ENCODE results near the gene TMEM42.
"Not testable (repeated sequence)": the region's sequence is repeated elsewhere in the genome, so short reads cannot be mapped to it uniquely, and the experiment has no call there.

TMEM42 gene

GRCh38 chr3:44861412-44862225, at the start of gene TMEM42:
TMEM42 (plus strand) TSS chr3:44861912; CDS start chr3:44861925, 13 bp downstream.
- H3K4me1 ChIP-seq (ENCODE audit: control insufficient read depth, low read depth, low read length): peaks cover 6% of the 10 kb centered on the region
- H3K4me3 ChIP-seq (ENCODE audit: low read length): peak within 1 kb of the TSS; percentile 79
- peak within 1 kb of the TSS; percentile 65 for H3K9ac ChIP-seq (ENCODE audit: low read length)
- H3K9me3 ChIP-seq (ENCODE audit: control insufficient read depth, low read depth, low read length): no peaks in the 10 kb centered on the region
- H3K36me3 ChIP-seq (ENCODE audit: control insufficient read depth, low read depth, low read length): peaks cover 5% of the 10 kb centered on the region
- H3K27ac ChIP-seq (ENCODE audit: low read length): no peak within 1 kb of the TSS
- no peaks in the 10 kb centered on the region for H3K27me3 ChIP-seq (ENCODE audit: control insufficient read depth, insufficient read depth, low read length)

- Histone ChIP-seq H3K4me1 (ENCODE audit: control insufficient read depth, low read depth, low read length) (no peaks in the 10 kb centered on the region), H3K9me3 (ENCODE audit: control insufficient read depth, low read depth, low read length) (no peaks in the 10 kb centered on the region), H3K36me3 (ENCODE audit: control insufficient read depth, low read depth, low read length) (peaks cover 49% of the 10 kb centered on the region), H3K27ac (ENCODE audit: low read length) (no peak overlapping the region), H3K9ac (ENCODE audit: low read length) (no peak overlapping the region), H3K4me3 (ENCODE audit: low read length) (no peak overlapping the region), H3K27me3 (ENCODE audit: control insufficient read depth, insufficient read depth, low read length) (no peaks in the 10 kb centered on the region)
Observed at GRCh38 chr3:44814751-44815150, 47.0 kb upstream of the TMEM42 start.

DNA sequence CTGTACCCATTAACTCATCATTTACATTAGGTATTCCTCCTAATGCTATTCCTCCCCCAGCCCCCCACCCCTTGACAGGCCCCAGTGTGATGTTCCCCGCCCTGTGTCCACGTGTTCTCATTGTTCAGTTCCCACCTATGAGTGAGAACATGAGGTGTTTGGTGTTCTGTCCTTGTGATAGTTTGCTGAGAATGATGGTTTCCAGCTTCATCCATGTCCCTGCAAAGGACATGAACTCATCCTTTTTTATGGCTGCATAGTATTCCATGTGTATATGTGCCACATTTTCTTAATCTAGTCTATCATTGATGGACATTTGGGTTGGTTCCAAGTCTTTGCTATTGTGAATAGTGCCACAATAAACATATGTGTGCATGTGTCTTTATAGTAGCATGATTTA, 45.4 kb upstream of the TMEM42 start:
- H3K4me3 ChIP-seq (ENCODE audit: low read length); H3K9ac ChIP-seq (ENCODE audit: low read length); H3K27me3 ChIP-seq (ENCODE audit: control insufficient read depth, insufficient read depth, low read length); H3K4me1 ChIP-seq (ENCODE audit: control insufficient read depth, low read depth, low read length); H3K27ac ChIP-seq (ENCODE audit: low read length); H3K9me3 ChIP-seq (ENCODE audit: control insufficient read depth, low read depth, low read length): not testable (repeated sequence)
- H3K36me3 ChIP-seq (ENCODE audit: control insufficient read depth, low read depth, low read length): peaks cover 41% of the 10 kb centered on the region

DNA sequence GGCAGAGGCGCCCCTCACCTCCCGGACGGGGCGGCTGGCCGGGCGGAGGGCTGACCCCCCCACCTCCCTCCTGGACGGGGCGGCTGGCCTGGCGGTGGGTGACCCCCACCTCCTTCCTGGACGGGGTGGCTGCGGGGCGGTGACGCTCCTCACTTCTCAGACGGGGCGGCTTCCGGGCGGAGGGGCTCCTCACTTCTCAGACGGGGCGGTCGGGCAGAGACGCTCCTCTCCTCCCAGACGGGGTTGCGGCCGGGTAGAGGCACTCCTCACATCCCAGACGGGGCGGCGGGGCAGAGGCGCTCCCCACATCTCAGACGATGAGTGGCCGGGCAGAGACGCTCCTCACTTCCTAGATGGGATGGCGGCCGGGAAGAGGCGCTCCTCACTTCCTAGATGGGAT, 40.5 kb upstream of the TMEM42 start:
- not testable (repeated sequence) for H3K4me1 ChIP-seq (ENCODE audit: control insufficient read depth, low read depth, low read length); H3K27me3 ChIP-seq (ENCODE audit: control insufficient read depth, insufficient read depth, low read length); H3K9me3 ChIP-seq (ENCODE audit: control insufficient read depth, low read depth, low read length); H3K9ac ChIP-seq (ENCODE audit: low read length); H3K4me3 ChIP-seq (ENCODE audit: low read length); H3K27ac ChIP-seq (ENCODE audit: low read length)
- H3K36me3 ChIP-seq (ENCODE audit: control insufficient read depth, low read depth, low read length): peaks cover 16% of the 10 kb centered on the region

DNA sequence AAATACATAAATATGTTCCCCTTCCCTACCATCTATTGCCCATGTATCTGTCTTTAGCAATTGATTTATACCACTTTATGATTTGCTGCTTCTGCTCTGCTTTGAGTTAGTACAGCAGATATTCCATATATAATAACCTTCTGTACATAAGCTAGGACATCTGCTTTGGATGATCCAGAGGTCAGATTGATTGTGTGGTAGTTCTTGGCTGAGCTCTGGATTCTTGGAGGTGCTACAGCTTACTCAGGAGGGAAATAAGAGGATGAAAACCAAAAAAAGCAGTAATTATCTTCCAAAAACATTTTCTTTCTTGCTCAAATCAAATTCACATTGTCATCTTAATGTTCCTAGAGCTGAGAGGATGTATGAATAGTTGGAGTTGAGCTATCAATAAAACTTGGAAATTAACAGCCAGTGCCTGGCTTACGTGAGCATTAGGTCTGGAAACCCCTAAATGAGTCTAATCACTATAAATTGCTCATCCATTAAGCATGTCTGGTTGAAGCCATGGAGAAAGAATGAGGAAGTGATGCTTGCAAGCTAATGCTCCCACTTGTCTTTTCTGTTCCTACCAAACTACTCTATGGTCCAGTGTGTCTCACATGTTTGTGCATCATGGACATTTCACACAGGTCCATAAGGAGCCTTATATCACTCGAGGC, 36.3 kb upstream of the TMEM42 start:
- H3K27ac ChIP-seq (ENCODE audit: low read length): no peak overlapping the region
- H3K36me3 ChIP-seq (ENCODE audit: control insufficient read depth, low read depth, low read length): peaks cover 46% of the 10 kb centered on the region
- no peak overlapping the region for H3K9ac ChIP-seq (ENCODE audit: low read length)
- no peaks in the 10 kb centered on the region for H3K4me1 ChIP-seq (ENCODE audit: control insufficient read depth, low read depth, low read length)
- H3K9me3 ChIP-seq (ENCODE audit: control insufficient read depth, low read depth, low read length): no peaks in the 10 kb centered on the region
- H3K27me3 ChIP-seq (ENCODE audit: control insufficient read depth, insufficient read depth, low read length): no peaks in the 10 kb centered on the region
- H3K4me3 ChIP-seq (ENCODE audit: low read length): no peak overlapping the region

DNA sequence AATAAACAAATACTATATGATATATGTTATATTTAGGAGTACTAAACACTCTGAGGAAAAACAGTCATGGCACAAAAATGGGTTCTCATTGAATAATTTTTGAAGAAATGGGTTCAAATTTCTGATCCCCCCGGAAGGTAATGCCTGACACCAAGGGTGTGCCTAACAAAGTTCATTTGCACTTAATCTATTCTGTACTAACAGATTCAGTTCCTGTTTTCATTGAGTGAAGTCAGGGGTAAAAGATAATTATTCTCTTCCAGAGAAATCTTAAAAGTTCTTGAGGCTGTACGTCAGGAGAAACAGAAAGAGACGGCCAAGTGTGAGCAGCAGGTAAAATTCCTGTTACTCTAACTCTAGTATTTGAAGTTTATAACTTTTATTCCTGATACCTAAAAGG, 34.5 kb upstream of the TMEM42 start:
- Histone ChIP-seq H3K9me3 (ENCODE audit: control insufficient read depth, low read depth, low read length) (no peaks in the 10 kb centered on the region), H3K4me3 (ENCODE audit: low read length) (no peak overlapping the region), H3K27ac (ENCODE audit: low read length) (no peak overlapping the region), H3K27me3 (ENCODE audit: control insufficient read depth, insufficient read depth, low read length) (no peaks in the 10 kb centered on the region), H3K4me1 (ENCODE audit: control insufficient read depth, low read depth, low read length) (no peaks in the 10 kb centered on the region), H3K36me3 (ENCODE audit: control insufficient read depth, low read depth, low read length) (peaks cover 60% of the 10 kb centered on the region), H3K9ac (ENCODE audit: low read length) (no peak overlapping the region)

DNA sequence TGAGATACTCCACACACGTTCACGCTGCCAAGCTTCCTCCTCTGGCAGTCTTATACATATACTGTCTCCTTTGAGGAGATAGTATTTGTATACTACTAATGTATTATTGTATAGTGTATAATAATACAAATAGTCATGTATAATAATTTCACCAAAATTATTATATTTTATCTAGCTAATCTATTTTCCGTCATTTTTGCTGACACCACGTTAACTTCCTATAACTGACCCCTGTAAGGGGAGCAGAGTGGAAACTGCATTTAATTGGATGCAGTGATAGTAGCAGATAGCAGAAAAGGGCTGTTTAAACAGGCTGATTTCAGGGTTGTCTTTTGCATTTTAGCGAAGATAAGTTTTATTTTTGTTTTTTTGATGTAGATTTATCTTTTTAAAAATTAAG, 30.5 kb upstream of the TMEM42 start:
- no peak overlapping the region for H3K4me3 ChIP-seq (ENCODE audit: low read length)
- no peaks in the 10 kb centered on the region for H3K4me1 ChIP-seq (ENCODE audit: control insufficient read depth, low read depth, low read length)
- no peak overlapping the region for H3K9ac ChIP-seq (ENCODE audit: low read length)
- no peak overlapping the region for H3K27ac ChIP-seq (ENCODE audit: low read length)
- H3K27me3 ChIP-seq (ENCODE audit: control insufficient read depth, insufficient read depth, low read length): no peaks in the 10 kb centered on the region
- no peaks in the 10 kb centered on the region for H3K9me3 ChIP-seq (ENCODE audit: control insufficient read depth, low read depth, low read length)
- H3K36me3 ChIP-seq (ENCODE audit: control insufficient read depth, low read depth, low read length): peaks cover 47% of the 10 kb centered on the region

GRCh38 chr3:44832032-44832431, 29.7 kb upstream of the TMEM42 start:
- Histone ChIP-seq H3K36me3 (ENCODE audit: control insufficient read depth, low read depth, low read length) (peaks cover 46% of the 10 kb centered on the region), H3K27me3 (ENCODE audit: control insufficient read depth, insufficient read depth, low read length) (no peaks in the 10 kb centered on the region), H3K9me3 (ENCODE audit: control insufficient read depth, low read depth, low read length) (no peaks in the 10 kb centered on the region), H3K27ac (ENCODE audit: low read length) (no peak overlapping the region), H3K9ac (ENCODE audit: low read length) (no peak overlapping the region), H3K4me1 (ENCODE audit: control insufficient read depth, low read depth, low read length) (no peaks in the 10 kb centered on the region), H3K4me3 (ENCODE audit: low read length) (no peak overlapping the region)

- no peak overlapping the region for H3K27ac ChIP-seq (ENCODE audit: low read length)
- no peak overlapping the region for H3K9ac ChIP-seq (ENCODE audit: low read length)
- no peak overlapping the region for H3K4me3 ChIP-seq (ENCODE audit: low read length)
- peaks cover 48% of the 10 kb centered on the region for H3K36me3 ChIP-seq (ENCODE audit: control insufficient read depth, low read depth, low read length)
- H3K9me3 ChIP-seq (ENCODE audit: control insufficient read depth, low read depth, low read length): no peaks in the 10 kb centered on the region
- no peaks in the 10 kb centered on the region for H3K4me1 ChIP-seq (ENCODE audit: control insufficient read depth, low read depth, low read length)
- H3K27me3 ChIP-seq (ENCODE audit: control insufficient read depth, insufficient read depth, low read length): no peaks in the 10 kb centered on the region
Observed at GRCh38 chr3:44832965-44833364, 28.7 kb upstream of the TMEM42 start.

DNA sequence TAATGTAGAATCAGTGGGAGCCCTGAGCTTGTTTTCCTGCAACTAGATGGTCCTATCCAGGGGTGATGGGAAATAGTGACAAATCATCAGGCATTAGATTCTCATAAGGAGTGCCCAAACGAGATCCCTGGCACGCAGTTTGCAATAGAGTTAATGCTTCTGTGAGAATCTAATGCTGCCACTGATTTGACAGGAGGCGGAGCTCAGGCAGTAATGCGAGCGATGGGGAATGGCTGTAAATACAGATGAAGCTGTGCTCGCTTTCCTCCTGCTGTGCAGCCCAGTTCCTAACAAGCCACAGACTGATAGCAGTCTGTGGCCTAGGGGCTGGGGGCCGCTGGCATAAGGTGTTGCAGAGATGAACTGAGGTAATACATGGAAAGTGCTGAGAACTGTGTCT, 28.3 kb upstream of the TMEM42 start:
- Histone ChIP-seq H3K4me1 (ENCODE audit: control insufficient read depth, low read depth, low read length) (no peaks in the 10 kb centered on the region), H3K9me3 (ENCODE audit: control insufficient read depth, low read depth, low read length) (no peaks in the 10 kb centered on the region), H3K27ac (ENCODE audit: low read length) (no peak overlapping the region), H3K9ac (ENCODE audit: low read length) (no peak overlapping the region), H3K27me3 (ENCODE audit: control insufficient read depth, insufficient read depth, low read length) (no peaks in the 10 kb centered on the region), H3K36me3 (ENCODE audit: control insufficient read depth, low read depth, low read length) (peaks cover 48% of the 10 kb centered on the region), H3K4me3 (ENCODE audit: low read length) (no peak overlapping the region)

- Histone ChIP-seq H3K4me1 (ENCODE audit: control insufficient read depth, low read depth, low read length) (no peaks in the 10 kb centered on the region), H3K36me3 (ENCODE audit: control insufficient read depth, low read depth, low read length) (peaks cover 54% of the 10 kb centered on the region), H3K9ac (ENCODE audit: low read length) (no peak overlapping the region), H3K27me3 (ENCODE audit: control insufficient read depth, insufficient read depth, low read length) (no peaks in the 10 kb centered on the region), H3K9me3 (ENCODE audit: control insufficient read depth, low read depth, low read length) (no peaks in the 10 kb centered on the region), H3K27ac (ENCODE audit: low read length) (no peak overlapping the region), H3K4me3 (ENCODE audit: low read length) (no peak overlapping the region)
Observed at GRCh38 chr3:44835684-44836083, 26.0 kb upstream of the TMEM42 start.

- Histone ChIP-seq H3K9me3 (ENCODE audit: control insufficient read depth, low read depth, low read length) (no peaks in the 10 kb centered on the region), H3K4me1 (ENCODE audit: control insufficient read depth, low read depth, low read length) (no peaks in the 10 kb centered on the region), H3K4me3 (ENCODE audit: low read length) (no peak overlapping the region), H3K27ac (ENCODE audit: low read length) (no peak overlapping the region), H3K9ac (ENCODE audit: low read length) (no peak overlapping the region), H3K27me3 (ENCODE audit: control insufficient read depth, insufficient read depth, low read length) (no peaks in the 10 kb centered on the region), H3K36me3 (ENCODE audit: control insufficient read depth, low read depth, low read length) (peaks cover 77% of the 10 kb centered on the region)
Observed at GRCh38 chr3:44842376-44842775, 19.3 kb upstream of the TMEM42 start.
